OCI-M2 (cell line): Measurements from ENCODE around the gene MTNR1A.
A peak's percentile ranks its signal among the peaks of the same experiment; 100 is the strongest.

Experiments
- DNase-seq: peaks from one replicate; lab custom pipeline; 2025; ENCODE audit not compliant: unreplicated experiment; lab: John Stamatoyannopoulos, UW

The MTNR1A gene

GRCh38 chr4:186554914-186555827 lies at the start of gene MTNR1A:
TSS of gene MTNR1A (minus strand) at chr4:186555567. CDS start at chr4:186555365, 202 bp downstream.
- DNase-seq: no peak

- DNase-seq: no peak
Observed at GRCh38 chr4:186604124-186604807, 48.9 kb upstream of the MTNR1A start.

GRCh38 chr4:186602978-186603377 lies 47.6 kb upstream of the MTNR1A start:
- no peak for DNase-seq

- no peak for DNase-seq
Observed at GRCh38 chr4:186599483-186599882, 44.1 kb upstream of the MTNR1A start.

- DNase-seq: no peak
Observed at GRCh38 chr4:186598686-186599085, 43.3 kb upstream of the MTNR1A start.

- DNase-seq: no peak
Observed at GRCh38 chr4:186596850-186597390, 41.6 kb upstream of the MTNR1A start.

GRCh38 chr4:186596346-186596745 lies 41.0 kb upstream of the MTNR1A start:
- no peak for DNase-seq

- DNase-seq: no peak
Observed at GRCh38 chr4:186593587-186593973, 38.2 kb upstream of the MTNR1A start.

GRCh38 chr4:186592966-186593586 lies 37.7 kb upstream of the MTNR1A start:
- no peak for DNase-seq

- no peak for DNase-seq
Observed at GRCh38 chr4:186592445-186592844, 37.1 kb upstream of the MTNR1A start.

- DNase-seq: no peak
Observed at GRCh38 chr4:186591651-186592050, 36.3 kb upstream of the MTNR1A start.

- no peak for DNase-seq
Observed at GRCh38 chr4:186588503-186588902, 33.1 kb upstream of the MTNR1A start.

GRCh38 chr4:186587416-186588018 lies 32.1 kb upstream of the MTNR1A start:
- peak; percentile 4 for DNase-seq

GRCh38 chr4:186586205-186586604 lies 30.8 kb upstream of the MTNR1A start:
- no peak for DNase-seq

GRCh38 chr4:186584912-186585311 lies 29.5 kb upstream of the MTNR1A start:
- DNase-seq: no peak

- no peak for DNase-seq
Observed at GRCh38 chr4:186581421-186581820, 26.1 kb upstream of the MTNR1A start.

- no peak for DNase-seq
Observed at GRCh38 chr4:186580669-186581068, 25.3 kb upstream of the MTNR1A start.

GRCh38 chr4:186570193-186570996 lies 15.0 kb upstream of the MTNR1A start:
- no peak for DNase-seq

- DNase-seq: no peak
Observed at GRCh38 chr4:186569533-186570192, 14.3 kb upstream of the MTNR1A start.

GRCh38 chr4:186566068-186566467 lies 10.7 kb upstream of the MTNR1A start:
- DNase-seq: no peak
